ENCODE measurements around the gene ADRM1. TPM values are rescaled to one million over a fixed set of nuclear protein-coding genes. Genes with fewer than 3 reads are reported as not detected.

Gene ADRM1
- total RNA-seq, 1 experiment from 2014 or later, result 263 TPM

DNA sequence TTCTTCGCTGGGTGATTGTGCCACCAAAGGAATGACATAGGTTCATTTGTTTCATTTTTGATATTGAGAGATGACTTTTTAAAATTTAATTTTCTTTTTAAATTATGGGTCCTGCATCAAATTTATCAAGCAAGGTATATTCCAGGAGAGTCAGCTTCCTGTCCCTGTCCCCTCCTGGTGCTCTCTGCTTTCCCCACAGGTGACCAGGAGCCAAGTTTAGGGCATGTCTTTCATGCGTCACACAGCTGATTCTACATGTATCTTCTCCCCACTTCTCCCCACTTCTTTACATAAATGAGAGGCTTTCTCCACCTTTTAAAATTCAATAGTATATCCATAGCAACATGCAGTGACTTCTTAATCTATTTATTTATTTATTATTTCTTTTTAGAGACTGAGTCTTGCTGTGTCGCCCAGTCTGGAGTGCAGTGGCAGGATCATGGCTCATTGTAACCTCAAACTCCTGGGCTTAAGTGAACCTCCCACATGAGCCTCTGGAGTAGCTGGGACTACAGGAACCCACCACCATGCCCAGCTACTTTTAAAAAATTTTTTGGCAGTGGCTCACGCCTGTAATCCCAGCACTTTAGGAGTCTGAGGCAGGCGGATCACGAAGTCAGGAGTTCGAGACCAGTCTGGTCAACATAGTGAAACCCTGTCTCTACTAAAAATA, 34.4 kb upstream of the ADRM1 start:
- Histone ChIP-seq H3K36me3 (ENCODE audit: control insufficient read depth, insufficient read depth, low read length) (peaks cover 10% of the 10 kb centered on the region), H3K27me3 (replicated peaks; ENCODE audit: control insufficient read depth, insufficient read depth, low read length) (no peaks in the 10 kb centered on the region), H3K9me3 (no peaks in the 10 kb centered on the region), H3K4me3 (ENCODE audit: low read depth, low read length) (no peak overlapping the region), H3K4me1 (no peaks in the 10 kb centered on the region)
- intact Hi-C loops (cut with micrococcal nuclease; ENCODE audit: unreplicated experiment), result no loop called here
- no TSS peak for BruUV-seq (replicated peaks)
- peaks cover 8% of the 10 kb centered on the region for H3K4me1 Mint-ChIP-seq (ENCODE audit: low read depth, unreplicated experiment)
- ChIA-PET CTCF (interaction anchor here (0.6 kb wide), 1 partner anchor 34 kb away, joined by 5 read pairs; no protein-coding TSS in a partner anchor), POLR2A (no interaction called here)
- H3K27me3 Mint-ChIP-seq (ENCODE audit: insufficient read depth, unreplicated experiment), result no peaks in the 10 kb centered on the region
- no peak for TF ChIP-seq CTCF (IDR thresholded peaks at IDR 0.05; ENCODE audit: insufficient read depth in 1 of 2, low read depth in 1 of 2, low read length in 1 of 2, severe bottlenecking in 1 of 2, unreplicated experiment in 1 of 2)
- no peak for DNase-seq
- peaks cover 76% of the 10 kb centered on the region for H3K36me3 Mint-ChIP-seq (ENCODE audit: insufficient read depth, unreplicated experiment)
- H3K9me3 Mint-ChIP-seq (ENCODE audit: unreplicated experiment), result no peaks in the 10 kb centered on the region
- no peak overlapping the region for H3K4me3 Mint-ChIP-seq (ENCODE audit: unreplicated experiment)
- H3K27ac Mint-ChIP-seq (ENCODE audit: unreplicated experiment), result no peak overlapping the region

- Histone ChIP-seq H3K27me3 (replicated peaks; ENCODE audit: control insufficient read depth, insufficient read depth, low read length) (no peaks in the 10 kb centered on the region), H3K4me1 (no peaks in the 10 kb centered on the region), H3K36me3 (ENCODE audit: control insufficient read depth, insufficient read depth, low read length) (peaks cover 7% of the 10 kb centered on the region), H3K9me3 (no peaks in the 10 kb centered on the region), H3K4me3 (ENCODE audit: low read depth, low read length) (no peak overlapping the region)
- BruUV-seq (replicated peaks), result no TSS peak
- POLR2A ChIA-PET, result no interaction called here
- no peak for DNase-seq
- intact Hi-C loops (cut with micrococcal nuclease; ENCODE audit: unreplicated experiment), result no loop called here
- no peak for TF ChIP-seq CTCF (IDR thresholded peaks at IDR 0.05; ENCODE audit: insufficient read depth in 1 of 2, low read depth in 1 of 2, low read length in 1 of 2, severe bottlenecking in 1 of 2, unreplicated experiment in 1 of 2)
- Mint-ChIP-seq H3K36me3 (ENCODE audit: insufficient read depth, unreplicated experiment) (peaks cover 75% of the 10 kb centered on the region), H3K9me3 (ENCODE audit: unreplicated experiment) (no peaks in the 10 kb centered on the region), H3K27ac (ENCODE audit: unreplicated experiment) (no peak overlapping the region), H3K4me1 (ENCODE audit: low read depth, unreplicated experiment) (peaks cover 8% of the 10 kb centered on the region), H3K27me3 (ENCODE audit: insufficient read depth, unreplicated experiment) (no peaks in the 10 kb centered on the region), H3K4me3 (ENCODE audit: unreplicated experiment) (no peak overlapping the region)
- CTCF ChIA-PET, result no interaction called here
Measured at GRCh38 chr20:62269378-62269777, 33.4 kb upstream of the ADRM1 start.

- Mint-ChIP-seq H3K4me3 (ENCODE audit: unreplicated experiment) (no peak overlapping the region), H3K4me1 (ENCODE audit: low read depth, unreplicated experiment) (peaks cover 8% of the 10 kb centered on the region), H3K36me3 (ENCODE audit: insufficient read depth, unreplicated experiment) (peaks cover 75% of the 10 kb centered on the region), H3K27me3 (ENCODE audit: insufficient read depth, unreplicated experiment) (no peaks in the 10 kb centered on the region), H3K9me3 (ENCODE audit: unreplicated experiment) (no peaks in the 10 kb centered on the region), H3K27ac (ENCODE audit: unreplicated experiment) (no peak overlapping the region)
- Histone ChIP-seq H3K9me3 (no peaks in the 10 kb centered on the region), H3K4me1 (no peaks in the 10 kb centered on the region), H3K27me3 (replicated peaks; ENCODE audit: control insufficient read depth, insufficient read depth, low read length) (no peaks in the 10 kb centered on the region), H3K36me3 (ENCODE audit: control insufficient read depth, insufficient read depth, low read length) (peaks cover 7% of the 10 kb centered on the region), H3K4me3 (ENCODE audit: low read depth, low read length) (no peak overlapping the region)
- intact Hi-C loops (cut with micrococcal nuclease; ENCODE audit: unreplicated experiment), result no loop called here
- POLR2A ChIA-PET, result no interaction called here
- CTCF ChIA-PET, result no interaction called here
- no peak for TF ChIP-seq CTCF (IDR thresholded peaks at IDR 0.05; ENCODE audit: insufficient read depth in 1 of 2, low read depth in 1 of 2, low read length in 1 of 2, severe bottlenecking in 1 of 2, unreplicated experiment in 1 of 2)
- DNase-seq, result no peak
- BruUV-seq (replicated peaks), result no TSS peak
Measured at GRCh38 chr20:62269871-62270270, 32.9 kb upstream of the ADRM1 start.
